Prostate gland (tissue), 2 donors: ENCODE measurements around the gene GZF1. TPM values are rescaled to one million over a fixed set of nuclear protein-coding genes. Genes with fewer than 3 reads are reported as not detected.
A peak's percentile ranks its signal among the peaks of the same experiment; 100 is the strongest.

Experiments used
- DNase-seq: peaks from one replicate; pipeline ENCODE4 v3.0.0-alpha.2; 2019; ENCODE audit warnings: low spot score
- H3K27ac ChIP-seq, 2 donors: fragments of 200-600 bp; sonication (generic); 2 replicates each; pipeline ENCODE4 v1.5.1; 2017 to 2019
- H3K27me3 ChIP-seq: fragments of 200-600 bp; sonication (generic); replicated peaks from 2 replicates; pipeline ENCODE4 v1.5.1; 2019; ENCODE audit not compliant: insufficient read depth
- H3K36me3 ChIP-seq, 2 donors: fragments of 200-600 bp; sonication (generic); 1 replicate in 1 of 2; 2 replicates in 1 of 2; pipeline versions ENCODE4 v1.5.1 to v1.8.1; 2017 to 2019
- H3K4me1 ChIP-seq: fragments of 200-600 bp; sonication (generic); replicated peaks from 2 replicates; pipeline ENCODE4 v1.5.1; 2019
- H3K4me3 ChIP-seq, 2 donors: fragments of 200-600 bp; sonication (generic); 2 replicates each; pipeline ENCODE4 v1.5.1; 2017 to 2019
- H3K9me3 ChIP-seq: fragments of 200-600 bp; sonication (generic); 2 replicates; pipeline ENCODE4 v1.5.1; 2017
- CTCF ChIP-seq, 4 experiments: fragments of 200-600 bp in 2 of 4; fragments of 450-650 bp in 2 of 4; sonication (generic) in 2 of 4; IDR thresholded peaks; 1 replicate in 3 of 4; 2 replicates in 1 of 4; pipeline ENCODE4 v1.5.1; 2016 to 2019; ENCODE audit warnings: antibody characterized with exemption in 4 of 4, mild to moderate bottlenecking in 2 of 4, moderate library complexity in 2 of 4
- POLR2A ChIP-seq: fragments of 450-650 bp; IDR thresholded peaks from one replicate; pipeline ENCODE4 v1.6.1; 2016; ENCODE audit warnings: antibody characterized with exemption, mild to moderate bottlenecking
- POLR2AphosphoS5 ChIP-seq: sonication (generic); formaldehyde crosslinking; IDR thresholded peaks from one replicate; pipeline ENCODE4 v1.6.1; 2017; ENCODE audit warnings: antibody characterized with exemption
- WGBS: methylation state at CpG from one replicate; pipeline ENCODE4 v1.1.5; 2018; 5-methylcytosine and 5-hydroxymethylcytosine counted together
- intact Hi-C: fragments of 100-400 bp; cut with DNase I; formaldehyde crosslinking; loops from one replicate; pipeline ENCODE4 v1.14.2; 2022
- total RNA-seq, 2 donors: library from RNA; depleted of rRNA; stranded (reverse); fragments of >200 nt; gene quantifications; one replicate each; pipeline ENCODE4 v1.1.0, GENCODE V29; 2016

Gene GZF1
- total RNA-seq, 2 donors from 2014 or later: 9.4 to 45.3 TPM

- Histone ChIP-seq H3K4me3 (no peak overlapping the region), H3K27me3 (no peaks in the 10 kb centered on the region), H3K36me3 (peaks cover 0 to 5% of the 10 kb centered on the region in 2 donors), H3K27ac (no peak overlapping the region), H3K4me1 (no peaks in the 10 kb centered on the region), H3K9me3 (no peaks in the 10 kb centered on the region)
- WGBS: 94% methylated on average over 4 of the region's 4 CpGs
- intact Hi-C loops: no loop called here
- DNase-seq: no peak
- no peak for TF ChIP-seq POLR2AphosphoS5
- TF ChIP-seq POLR2A: no peak
- TF ChIP-seq CTCF (IDR thresholded peaks at IDR 0.05): no peak
Measured at GRCh38 chr20:23393996-23394775, 32.2 kb downstream of the GZF1 start.

- intact Hi-C loops: no loop called here
- Histone ChIP-seq H3K4me3 (no peak overlapping the region), H3K27me3 (no peaks in the 10 kb centered on the region), H3K9me3 (no peaks in the 10 kb centered on the region), H3K4me1 (no peaks in the 10 kb centered on the region), H3K36me3 (peaks cover 0 to 5% of the 10 kb centered on the region in 2 donors), H3K27ac (no peak overlapping the region)
- TF ChIP-seq POLR2A (no peak), POLR2AphosphoS5 (no peak), CTCF (IDR thresholded peaks at IDR 0.05) (no peak)
- WGBS: 68% methylated on average over 6 of the region's 6 CpGs
- no peak for DNase-seq
Measured at GRCh38 chr20:23396950-23397627, 35.1 kb downstream of the GZF1 start.

DNA sequence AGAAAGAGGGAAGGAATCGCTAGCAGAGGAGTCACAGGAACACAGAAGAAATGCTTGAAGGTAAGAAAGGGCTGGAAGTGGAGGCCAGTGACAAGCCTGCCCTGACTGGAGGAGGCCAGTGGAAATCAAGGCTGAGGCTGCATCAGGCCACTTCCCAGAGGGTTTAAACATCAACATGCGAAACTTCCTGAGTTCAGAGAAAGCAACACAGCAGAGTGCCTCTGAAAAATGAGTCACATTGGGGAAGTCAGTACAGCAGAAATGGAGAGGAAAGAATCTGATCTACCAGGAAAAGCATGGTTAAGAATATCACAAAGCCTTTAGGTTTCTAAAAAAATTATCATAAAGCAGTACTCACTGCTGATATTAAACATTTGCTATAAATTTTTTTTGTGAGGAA is 36.0 kb downstream of the GZF1 start:
- 87% methylated on average over 2 of the region's 2 CpGs for WGBS

GRCh38 chr20:23399568-23400241 is 37.7 kb downstream of the GZF1 start:
- TF ChIP-seq POLR2AphosphoS5: no peak
- TF ChIP-seq CTCF (IDR thresholded peaks at IDR 0.05): peak in 1 of 4 experiments; percentile 8
- no peak for TF ChIP-seq POLR2A
- H3K36me3 ChIP-seq: peaks cover 0 to 1% of the 10 kb centered on the region in 2 donors
- DNase-seq: no peak
- intact Hi-C loops: no loop called here
- H3K27me3 ChIP-seq: no peaks in the 10 kb centered on the region
- H3K27ac ChIP-seq: no peak overlapping the region
- H3K9me3 ChIP-seq: no peaks in the 10 kb centered on the region
- no peak overlapping the region for H3K4me3 ChIP-seq
- H3K4me1 ChIP-seq: no peaks in the 10 kb centered on the region
- 77% methylated on average over 6 of the region's 6 CpGs for WGBS

More for the DNA sequence above, 36.0 kb downstream of the GZF1 start:
- intact Hi-C loops: no loop called here
- Histone ChIP-seq H3K27me3 (no peaks in the 10 kb centered on the region), H3K36me3 (peaks cover 0 to 5% of the 10 kb centered on the region in 2 donors), H3K9me3 (no peaks in the 10 kb centered on the region), H3K4me3 (no peak overlapping the region), H3K27ac (no peak overlapping the region), H3K4me1 (no peaks in the 10 kb centered on the region)
- no peak for DNase-seq
- no peak for TF ChIP-seq CTCF (IDR thresholded peaks at IDR 0.05)
- TF ChIP-seq POLR2AphosphoS5: no peak
